Keratinocyte (primary cell): ENCODE results near the gene C19orf47. TPM values are rescaled to one million over a fixed set of nuclear protein-coding genes. Genes with fewer than 3 reads are reported as not detected.

Experiments
- DNase-seq: peaks from one replicate; pipeline ENCODE4 v3.0.0-alpha.2; 2011; ENCODE audit warnings: low read depth, missing footprints, low spot score
- FAIRE-seq: peaks from 2 replicates; lab custom pipeline; 2011; peaks lifted over from hg19 to GRCh38; lab: Jason Lieb, UNC
- H2AFZ ChIP-seq: 2 replicates; pipeline ENCODE4 v1.6.0; 2012; ENCODE audit warnings: low read length, control low read depth, inconsistent platforms; ENCODE audit not compliant: control insufficient read depth
- H3K27ac ChIP-seq: 2 replicates; pipeline ENCODE4 v1.5.1; 2011; ENCODE audit warnings: low read length; ENCODE audit not compliant: control insufficient read depth, insufficient read depth
- H3K27me3 ChIP-seq: 3 replicates; pipeline ENCODE4 v1.6.0; 2011; ENCODE audit warnings: low read length; ENCODE audit not compliant: control insufficient read depth, insufficient read depth; ENCODE audit errors: extremely low read depth
- H3K36me3 ChIP-seq, 2 experiments: 2 replicates in 1 of 2; 3 replicates in 1 of 2; pipeline ENCODE4 v1.5.1; 2011; ENCODE audit warnings: low read length in 2 of 2, mild to moderate bottlenecking in 1 of 2; ENCODE audit not compliant: control insufficient read depth in 2 of 2, insufficient read depth in 2 of 2; ENCODE audit errors: extremely low read depth in 1 of 2
- H3K4me1 ChIP-seq: 3 replicates; pipeline ENCODE4 v1.5.1; 2011; ENCODE audit warnings: low read length; ENCODE audit not compliant: control insufficient read depth, insufficient read depth; ENCODE audit errors: extremely low read depth
- H3K4me2 ChIP-seq: 3 replicates; pipeline ENCODE4 v1.6.0; 2011; ENCODE audit warnings: low read depth, low read length; ENCODE audit not compliant: control insufficient read depth, insufficient read depth; ENCODE audit errors: extremely low read depth
- H3K4me3 ChIP-seq, 3 experiments: fragments of 200-600 bp in 1 of 3; sonication (generic) in 1 of 3; 2 replicates in 2 of 3; 3 replicates in 1 of 3; pipeline ENCODE4 v1.5.1; 2011 to 2016; ENCODE audit warnings: low read length in 3 of 3, mild to moderate bottlenecking in 3 of 3, control low read depth in 2 of 3, inconsistent platforms in 1 of 3, low read depth in 1 of 3, mixed read lengths in 1 of 3, mixed run types in 1 of 3, moderate library complexity in 1 of 3; ENCODE audit not compliant: control insufficient read depth in 2 of 3, insufficient read depth in 2 of 3; ENCODE audit errors: extremely low read depth in 1 of 3
- H3K79me2 ChIP-seq: 2 replicates; pipeline ENCODE4 v1.6.0; 2012; ENCODE audit warnings: low read length; ENCODE audit not compliant: control insufficient read depth, insufficient read depth
- H3K9ac ChIP-seq: 3 replicates; pipeline ENCODE4 v1.6.0; 2011; ENCODE audit warnings: low read length; ENCODE audit not compliant: control insufficient read depth, insufficient read depth; ENCODE audit errors: extremely low read depth
- H3K9me1 ChIP-seq: 3 replicates; pipeline ENCODE4 v1.6.0; 2011; ENCODE audit warnings: low read length; ENCODE audit not compliant: control insufficient read depth, insufficient read depth; ENCODE audit errors: extremely low read depth
- H3K9me3 ChIP-seq: 2 replicates; pipeline ENCODE4 v1.5.1; 2012; ENCODE audit warnings: low read depth, low read length; ENCODE audit not compliant: control insufficient read depth
- H4K20me1 ChIP-seq: 3 replicates; pipeline ENCODE4 v1.6.0; 2011; ENCODE audit warnings: low read length; ENCODE audit not compliant: control insufficient read depth, insufficient read depth; ENCODE audit errors: extremely low read depth
- CTCF ChIP-seq, 3 experiments: IDR thresholded peaks in 1 of 3; conservative IDR thresholded peaks in 1 of 3; optimal IDR thresholded peaks in 1 of 3; 2 replicates in 2 of 3; 3 replicates in 1 of 3; pipeline versions ENCODE3 to v1.5.1; 2011; ENCODE audit warnings: low read length in 3 of 3, mild to moderate bottlenecking in 3 of 3, moderate library complexity in 2 of 3, control low read depth in 1 of 3, inconsistent platforms in 1 of 3; ENCODE audit not compliant: insufficient read depth in 2 of 3; ENCODE audit errors: extremely low read depth in 1 of 3
- EZH2 ChIP-seq: IDR thresholded peaks from one replicate; pipeline ENCODE4 v1.6.1; 2012; ENCODE audit warnings: inconsistent platforms, mild to moderate bottlenecking, low read length, moderate library complexity
- dilution Hi-C: fragments of 300-500 bp; cut with MboI; formaldehyde crosslinking; loops from one replicate; pipeline ENCODE4 v1.7.0; 2020; ENCODE audit warnings: low sequenced_read_pairs; ENCODE audit not compliant: extremely low pct_ligation_motif_present
- polyA plus RNA-seq, 5 experiments: library from polyadenylated mRNA; depleted of rRNA in 3 of 5; stranded (reverse) in 3 of 5; stranded (forward) in 1 of 5; unstranded in 1 of 5; fragments of >200 nt; gene quantifications; 1 replicate in 1 of 5; 2 replicates in 3 of 5; 3 replicates in 1 of 5; pipeline versions ENCODE4 v1.2.1 to v1.2.3, GENCODE V29; 2011 to 2012; ENCODE audit warnings: missing spikeins in 2 of 5, low read depth in 1 of 5, low replicate concordance in 1 of 5

C19orf47 gene
- polyA plus RNA-seq, 1 donor (not counting 4 experiments of a cell fraction or from before 2014, with no cell fraction given) = 13.3 TPM

GRCh38 chr19:40294560-40294959, 53.6 kb downstream of the C19orf47 start:
- FAIRE-seq = no peak
- Histone ChIP-seq H3K27me3 (no peaks in the 10 kb centered on the region), H3K9me3 (no peaks in the 10 kb centered on the region), H3K9me1 (no peaks in the 10 kb centered on the region), H2AFZ (no peak overlapping the region), H3K27ac (no peak overlapping the region), H3K4me3 (no peak overlapping the region), H3K4me1 (no peaks in the 10 kb centered on the region), H3K4me2 (no peak overlapping the region), H4K20me1 (no peaks in the 10 kb centered on the region), H3K36me3 (no peaks in the 10 kb centered on the region), H3K79me2 (no peaks in the 10 kb centered on the region), H3K9ac (no peak overlapping the region)
- TF ChIP-seq EZH2 (no peak), CTCF (optimal IDR thresholded peaks at IDR 0.05 in 1 of 3, IDR thresholded peaks at IDR 0.05 in 1 of 3, conservative IDR thresholded peaks at IDR 0.05 in 1 of 3; ENCODE audit: extremely low read depth in 1 of 3, insufficient read depth in 2 of 3, low read length in 3 of 3) (no peak)
- dilution Hi-C loops = no loop called here
- no peak for DNase-seq

DNA sequence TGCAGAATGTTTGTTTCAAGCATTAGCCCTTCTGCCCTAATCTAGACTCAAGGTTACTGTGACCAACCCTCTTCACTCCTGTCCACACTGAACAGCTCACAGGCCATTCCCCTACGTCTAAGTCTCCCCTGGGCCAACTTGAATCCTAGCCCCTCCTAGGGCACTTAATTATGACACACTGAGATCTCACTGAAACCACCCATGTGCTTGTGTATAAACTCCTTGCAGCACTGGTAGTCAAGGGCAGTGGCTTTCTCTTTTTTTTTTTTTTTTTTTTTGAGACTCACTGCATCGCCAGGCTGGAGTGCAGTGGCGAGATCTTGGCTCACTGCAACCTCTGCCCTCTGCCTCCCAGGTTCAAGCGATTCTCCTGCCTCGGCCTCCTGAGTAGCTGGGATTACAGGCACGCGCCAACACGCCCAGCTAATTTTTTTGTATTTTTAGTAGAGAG, 61.2 kb downstream of the C19orf47 start:
- Histone ChIP-seq H3K4me2 (no peak overlapping the region), H4K20me1 (no peaks in the 10 kb centered on the region), H3K79me2 (peaks cover 30% of the 10 kb centered on the region), H3K27ac (no peak overlapping the region), H3K4me3 (no peak overlapping the region), H3K9ac (no peak overlapping the region), H3K4me1 (peaks cover 15% of the 10 kb centered on the region), H3K36me3 (peaks cover 1 to 5% of the 10 kb centered on the region in 2 experiments), H3K27me3 (no peaks in the 10 kb centered on the region), H3K9me3 (no peaks in the 10 kb centered on the region), H2AFZ (peak overlapping the region; percentile 48), H3K9me1 (no peaks in the 10 kb centered on the region)
- dilution Hi-C loops = no loop called here
- FAIRE-seq (no peak), DNase-seq (no peak)
- TF ChIP-seq EZH2 (no peak), CTCF (optimal IDR thresholded peaks at IDR 0.05 in 1 of 3, IDR thresholded peaks at IDR 0.05 in 1 of 3, conservative IDR thresholded peaks at IDR 0.05 in 1 of 3; ENCODE audit: extremely low read depth in 1 of 3, insufficient read depth in 2 of 3, low read length in 3 of 3) (no peak)
